ENCODE data around the gene PPFIBP2.

- TF ChIP-seq CTCF (IDR thresholded peaks at IDR 0.05): no peak
- no peak for TF ChIP-seq POLR2A (IDR thresholded peaks at IDR 0.05)
These were observed 25.1 kb upstream of the PPFIBP2 start for GRCh38 chr11:7488681-7489080.

All from esophagus squamous epithelium (tissue), 4 donors.